OCI-LY7 (cell line): Measurements from ENCODE around the gene FLVCR2.

Source experiments
- EZH2phosphoT487 ChIP-seq: fragments of 200-600 bp; sonication (generic); IDR thresholded peaks from 2 replicates; pipeline ENCODE4 v1.6.1; 2018; ENCODE audit warnings: low read depth, borderline replicate concordance, mild to moderate bottlenecking, mixed run types, antibody characterized with exemption, low read length, moderate library complexity, mixed read lengths
- TF ChIP-seq, protein P1 (sequence below): fragments of 200-600 bp; sonication (generic); conservative IDR thresholded peaks from 2 replicates; pipeline ENCODE4 v1.5.1; 2014; ENCODE audit warnings: mild to moderate bottlenecking, antibody characterized with exemption, low read length, moderate library complexity, mixed read lengths

- TF ChIP-seq, protein P1, sequence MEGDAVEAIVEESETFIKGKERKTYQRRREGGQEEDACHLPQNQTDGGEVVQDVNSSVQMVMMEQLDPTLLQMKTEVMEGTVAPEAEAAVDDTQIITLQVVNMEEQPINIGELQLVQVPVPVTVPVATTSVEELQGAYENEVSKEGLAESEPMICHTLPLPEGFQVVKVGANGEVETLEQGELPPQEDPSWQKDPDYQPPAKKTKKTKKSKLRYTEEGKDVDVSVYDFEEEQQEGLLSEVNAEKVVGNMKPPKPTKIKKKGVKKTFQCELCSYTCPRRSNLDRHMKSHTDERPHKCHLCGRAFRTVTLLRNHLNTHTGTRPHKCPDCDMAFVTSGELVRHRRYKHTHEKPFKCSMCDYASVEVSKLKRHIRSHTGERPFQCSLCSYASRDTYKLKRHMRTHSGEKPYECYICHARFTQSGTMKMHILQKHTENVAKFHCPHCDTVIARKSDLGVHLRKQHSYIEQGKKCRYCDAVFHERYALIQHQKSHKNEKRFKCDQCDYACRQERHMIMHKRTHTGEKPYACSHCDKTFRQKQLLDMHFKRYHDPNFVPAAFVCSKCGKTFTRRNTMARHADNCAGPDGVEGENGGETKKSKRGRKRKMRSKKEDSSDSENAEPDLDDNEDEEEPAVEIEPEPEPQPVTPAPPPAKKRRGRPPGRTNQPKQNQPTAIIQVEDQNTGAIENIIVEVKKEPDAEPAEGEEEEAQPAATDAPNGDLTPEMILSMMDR: no peak
- no peak for TF ChIP-seq EZH2phosphoT487
Measured at GRCh38 chr14:75615200-75615599, 36.8 kb downstream of the FLVCR2 start.
